ENCODE data around the gene ATXN7. TPM values are rescaled to one million over a fixed set of nuclear protein-coding genes. Genes with fewer than 3 reads are reported as not detected.

ATXN7 gene
- total RNA-seq, 1 donor from 2014 or later, result 22.1 TPM

DNA sequence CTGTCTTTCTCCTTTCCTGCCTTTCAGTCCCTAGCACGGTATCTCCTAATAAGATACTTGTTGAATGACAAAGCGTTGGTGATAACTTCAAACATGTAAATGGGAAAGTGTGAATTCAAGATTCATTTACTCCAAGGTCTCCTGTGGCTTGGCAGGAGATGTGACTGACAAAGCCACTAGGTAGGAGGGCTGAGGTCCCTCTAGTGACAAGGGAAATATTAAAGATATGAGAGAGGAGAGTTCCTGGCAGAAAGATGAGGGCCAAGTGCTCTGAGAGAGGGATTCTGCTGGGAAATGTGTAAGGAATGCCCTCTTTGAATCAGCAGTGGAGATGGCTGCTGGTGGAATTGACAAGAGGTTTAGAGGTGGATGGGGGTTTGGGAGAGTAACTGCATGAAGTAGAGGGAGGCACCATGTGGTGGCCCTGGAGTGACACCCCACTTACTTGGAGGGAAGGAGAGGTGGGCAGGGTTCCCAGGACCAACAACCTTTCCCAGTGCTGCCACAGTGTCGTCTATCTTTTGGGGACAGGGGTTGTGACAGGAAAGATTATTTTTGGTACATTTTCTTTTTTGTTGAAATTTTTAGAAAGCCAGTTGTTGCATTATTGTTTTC lies 91.5 kb downstream of the ATXN7 start:
- Mint-ChIP-seq H3K27ac (ENCODE audit: unreplicated experiment) (no peak overlapping the region), H3K4me1 (ENCODE audit: low read depth, unreplicated experiment) (peaks cover 7% of the 10 kb centered on the region), H3K4me3 (ENCODE audit: unreplicated experiment) (no peak overlapping the region), H3K36me3 (ENCODE audit: unreplicated experiment) (no peaks in the 10 kb centered on the region), H3K27me3 (ENCODE audit: unreplicated experiment) (no peaks in the 10 kb centered on the region), H3K9me3 (ENCODE audit: unreplicated experiment) (no peaks in the 10 kb centered on the region)
- TF ChIP-seq CTCF (IDR thresholded peaks at IDR 0.05; ENCODE audit: partially characterized antibody, unreplicated experiment), result no peak
- no peak for DNase-seq

- no peak for DNase-seq
- Mint-ChIP-seq H3K9me3 (ENCODE audit: unreplicated experiment) (no peaks in the 10 kb centered on the region), H3K4me1 (ENCODE audit: low read depth, unreplicated experiment) (peaks cover 10% of the 10 kb centered on the region)
These were observed 92.3 kb downstream of the ATXN7 start for GRCh38 chr3:63955830-63956545.

GRCh38 chr3:63959146-63959545 lies 95.5 kb downstream of the ATXN7 start:
- Mint-ChIP-seq H3K4me3 (ENCODE audit: unreplicated experiment) (no peak overlapping the region), H3K27me3 (ENCODE audit: unreplicated experiment) (no peaks in the 10 kb centered on the region), H3K4me1 (ENCODE audit: low read depth, unreplicated experiment) (peaks cover 7% of the 10 kb centered on the region), H3K36me3 (ENCODE audit: unreplicated experiment) (no peaks in the 10 kb centered on the region), H3K27ac (ENCODE audit: unreplicated experiment) (no peak overlapping the region), H3K9me3 (ENCODE audit: unreplicated experiment) (no peaks in the 10 kb centered on the region)
- DNase-seq, result no peak
- no peak for TF ChIP-seq CTCF (IDR thresholded peaks at IDR 0.05; ENCODE audit: partially characterized antibody, unreplicated experiment)

More at GRCh38 chr3:63955830-63956545, 92.3 kb downstream of the ATXN7 start:
- Mint-ChIP-seq H3K27ac (ENCODE audit: unreplicated experiment) (no peak overlapping the region), H3K27me3 (ENCODE audit: unreplicated experiment) (no peaks in the 10 kb centered on the region), H3K4me3 (ENCODE audit: unreplicated experiment) (no peak overlapping the region), H3K36me3 (ENCODE audit: unreplicated experiment) (no peaks in the 10 kb centered on the region)
- TF ChIP-seq CTCF (IDR thresholded peaks at IDR 0.05; ENCODE audit: partially characterized antibody, unreplicated experiment), result no peak

- H3K27ac Mint-ChIP-seq (ENCODE audit: unreplicated experiment), result no peak overlapping the region
- peaks cover 7% of the 10 kb centered on the region for H3K4me1 Mint-ChIP-seq (ENCODE audit: low read depth, unreplicated experiment)
- H3K36me3 Mint-ChIP-seq (ENCODE audit: unreplicated experiment), result no peaks in the 10 kb centered on the region
- no peak overlapping the region for H3K4me3 Mint-ChIP-seq (ENCODE audit: unreplicated experiment)
- no peaks in the 10 kb centered on the region for H3K27me3 Mint-ChIP-seq (ENCODE audit: unreplicated experiment)
- no peaks in the 10 kb centered on the region for H3K9me3 Mint-ChIP-seq (ENCODE audit: unreplicated experiment)
- TF ChIP-seq CTCF (IDR thresholded peaks at IDR 0.05; ENCODE audit: partially characterized antibody, unreplicated experiment), result no peak
- no peak for DNase-seq
These were observed 96.5 kb downstream of the ATXN7 start for GRCh38 chr3:63960048-63960711.

GRCh38 chr3:63961891-63962290 lies 98.2 kb downstream of the ATXN7 start:
- Mint-ChIP-seq H3K4me3 (ENCODE audit: unreplicated experiment) (no peak overlapping the region), H3K27ac (ENCODE audit: unreplicated experiment) (no peak overlapping the region), H3K4me1 (ENCODE audit: low read depth, unreplicated experiment) (peaks cover 7% of the 10 kb centered on the region), H3K36me3 (ENCODE audit: unreplicated experiment) (no peaks in the 10 kb centered on the region), H3K9me3 (ENCODE audit: unreplicated experiment) (no peaks in the 10 kb centered on the region), H3K27me3 (ENCODE audit: unreplicated experiment) (no peaks in the 10 kb centered on the region)
- no peak for DNase-seq
- peak; percentile 73 for TF ChIP-seq CTCF (IDR thresholded peaks at IDR 0.05; ENCODE audit: partially characterized antibody, unreplicated experiment)
